ENCODE results near the gene FHIP1A.

The FHIP1A gene

GRCh38 chr4:151418385-151418784, 9.4 kb downstream of the FHIP1A start:
- DNase-seq, result peak; percentile 83

- no peak for DNase-seq
Measured at GRCh38 chr4:151418856-151419255, 9.9 kb downstream of the FHIP1A start.

- DNase-seq, result no peak
Measured at GRCh38 chr4:151420250-151420807, 11.4 kb downstream of the FHIP1A start.

- DNase-seq, result no peak
Measured at GRCh38 chr4:151422854-151423253, 13.9 kb downstream of the FHIP1A start.

- no peak for DNase-seq
Measured at GRCh38 chr4:151426513-151426912, 17.5 kb downstream of the FHIP1A start.

- DNase-seq, result no peak
Measured at GRCh38 chr4:151427266-151427665, 18.3 kb downstream of the FHIP1A start.

GRCh38 chr4:151428346-151428745, 19.4 kb downstream of the FHIP1A start:
- no peak for DNase-seq

GRCh38 chr4:151429957-151430570, 21.1 kb downstream of the FHIP1A start:
- DNase-seq, result no peak

GRCh38 chr4:151430740-151431457, 21.9 kb downstream of the FHIP1A start:
- no peak for DNase-seq

- DNase-seq, result no peak
Measured at GRCh38 chr4:151431728-151432127, 22.8 kb downstream of the FHIP1A start.

GRCh38 chr4:151432654-151433053, 23.7 kb downstream of the FHIP1A start:
- DNase-seq, result no peak

GRCh38 chr4:151434183-151434860, 25.3 kb downstream of the FHIP1A start:
- peak; percentile 74 for DNase-seq

GRCh38 chr4:151436093-151436518, 27.1 kb downstream of the FHIP1A start:
- DNase-seq, result no peak

GRCh38 chr4:151437505-151437904, 28.5 kb downstream of the FHIP1A start:
- no peak for DNase-seq

GRCh38 chr4:151438154-151438553, 29.2 kb downstream of the FHIP1A start:
- DNase-seq, result no peak

- DNase-seq, result no peak
Measured at GRCh38 chr4:151439320-151439719, 30.3 kb downstream of the FHIP1A start.

GRCh38 chr4:151442002-151442401, 33.0 kb downstream of the FHIP1A start:
- DNase-seq, result no peak

GRCh38 chr4:151443247-151443646, 34.3 kb downstream of the FHIP1A start:
- no peak for DNase-seq

- DNase-seq, result no peak
Measured at GRCh38 chr4:151443752-151444151, 34.8 kb downstream of the FHIP1A start.

- DNase-seq, result no peak
Measured at GRCh38 chr4:151446208-151446607, 37.2 kb downstream of the FHIP1A start.

GRCh38 chr4:151454513-151454912, 45.5 kb downstream of the FHIP1A start:
- DNase-seq, result no peak

- DNase-seq, result no peak
Measured at GRCh38 chr4:151455212-151455611, 46.2 kb downstream of the FHIP1A start.

- DNase-seq, result no peak
Measured at GRCh38 chr4:151458148-151458547, 49.2 kb downstream of the FHIP1A start.
